Adrenal gland (tissue), 12 donors: ENCODE measurements around the gene OR5W2. TPM values are rescaled to one million over a fixed set of nuclear protein-coding genes. Genes with fewer than 3 reads are reported as not detected.
A peak's percentile ranks its signal among the peaks of the same experiment; 100 is the strongest.
"Not testable (repeated sequence)": the region's sequence is repeated elsewhere in the genome, so short reads cannot be mapped to it uniquely, and the experiment has no call there.

Source experiments
- DNase-seq, 7 donors: peaks; one replicate each; pipeline ENCODE4 v3.0.0-alpha.2; 2019 to 2020
- H3K27ac ChIP-seq, 5 donors: fragments of 200-600 bp; sonication (generic) in 4 of 5; 1 replicate in 3 of 5; 2 replicates in 2 of 5; pipeline versions ENCODE4 v1.5.1 to v1.8.0; 2016 to 2020; ENCODE audit warnings: mild to moderate bottlenecking in 1 of 5
- H3K27me3 ChIP-seq: fragments of 200-600 bp; 2 replicates; pipeline ENCODE4 v1.8.0; 2021
- H3K36me3 ChIP-seq, 2 donors: fragments of 200-600 bp; replicated peaks in 1 of 2; 1 replicate in 1 of 2; 2 replicates in 1 of 2; pipeline versions ENCODE4 v1.5.1 to v1.8.0; 2018 to 2022
- H3K4me1 ChIP-seq, 2 donors: fragments of 200-600 bp; replicated peaks in 1 of 2; 1 replicate in 1 of 2; 2 replicates in 1 of 2; pipeline versions ENCODE4 v1.5.1 to v1.8.0; 2018 to 2021
- H3K4me3 ChIP-seq, 4 donors: fragments of 200-600 bp; sonication (generic) in 3 of 4; one replicate each; pipeline ENCODE4 v1.5.1; 2016 to 2018
- H3K9me3 ChIP-seq, 3 donors: fragments of 200-600 bp; sonication (generic) in 1 of 3; replicated peaks in 1 of 3; 1 replicate in 2 of 3; 2 replicates in 1 of 3; pipeline versions ENCODE4 v1.5.1 to v1.8.0; 2016 to 2021
- WGBS, 4 donors: extraction: QIAGEN DNeasy Blood & Tissue Kit in 2 of 4; methylation state at CpG; one replicate each; pipeline versions ENCODE4 v1.1.5 to v1.1.7; 2013 to 2017; 5-methylcytosine and 5-hydroxymethylcytosine counted together
- intact Hi-C, 2 donors: fragments of 100-400 bp; cut with DNase I; formaldehyde crosslinking; loops; one replicate each; pipeline versions ENCODE4 v1.14.1 to v1.15.0; 2022 to 2023
- polyA plus RNA-seq, 3 donors: library from polyadenylated mRNA; stranded (reverse); fragments of 200-250 nt in 2 of 3; fragments of 350-450 nt in 1 of 3; fragmentation: Illumina TruSeq in 1 of 3; extraction: RNeasy Lipid Tissue Mini Kit (QIAGEN cat#74804) in 1 of 3; gene quantifications; one replicate each; pipeline ENCODE4 v1.2.3, GENCODE V29; 2013 to 2014
- small RNA-seq, 2 donors: library from RNA; depleted of rRNA; stranded (forward); fragments of <200 nt; gene quantifications; one replicate each; pipeline ENCODE3, GENCODE V24; 2016
- total RNA-seq, 9 donors: library from RNA; depleted of rRNA in 4 of 9; stranded (reverse); fragments of >200 nt in 4 of 9; fragments of 120-200 nt in 1 of 9; fragmentation: NEBNext Ultra II Directional in 1 of 9; extraction: Animal tissue kit (Norgen Biotek cat#: 25700) in 1 of 9; gene quantifications; one replicate each; pipeline versions ENCODE4 v1.1.0 to v1.2.4, GENCODE V29; 2013 to 2023
- donor health status: healthy with polysubstance abuse.
- donor health status: Bipolar disorder and iron deficiency.
- donor health status: DM: yes; HTN: yes; CAD: no.
- donor health status: DM: no; HTN: no; CAD: no.
- donor health status: DM: no; HTN: no; CAD: no.
- donor health status: DM: yes; HTN: yes; CAD: no.

OR5W2 gene
- total and polyA plus RNA-seq, 12 donors: not detected

DNA sequence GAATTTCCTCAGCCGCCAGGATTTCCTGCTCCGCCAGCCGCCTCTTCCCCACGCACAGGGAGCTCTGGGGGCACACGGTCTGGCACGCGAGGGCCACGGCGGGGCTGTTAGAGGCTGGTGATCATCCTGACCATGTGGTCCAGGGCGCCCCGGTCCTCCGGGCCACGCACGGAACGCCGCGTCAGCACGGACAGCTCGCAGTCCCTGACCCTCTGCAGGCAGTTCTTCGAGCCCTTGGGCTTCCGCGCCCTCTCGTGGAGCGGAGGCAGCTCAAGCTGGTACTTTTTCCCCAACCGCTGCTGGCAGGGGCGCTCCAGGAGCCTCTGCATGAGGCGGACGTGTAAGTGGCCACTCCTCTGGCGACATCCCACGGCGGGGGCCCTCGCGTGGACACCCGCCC, 41.2 kb downstream of the OR5W2 start:
- H3K9me3 ChIP-seq, H3K27me3 ChIP-seq, H3K36me3 ChIP-seq, H3K4me3 ChIP-seq, intact Hi-C loops, H3K27ac ChIP-seq, H3K4me1 ChIP-seq: not testable (repeated sequence)
- WGBS, 4 donors: 15 to 24% (median 20%) methylated on average over 20 to 34 of the region's 34 CpGs; no CpG with 5 or more reads in 1 of the 4 donors
- peak in 1 of 7 donors; percentile 63 for DNase-seq

DNA sequence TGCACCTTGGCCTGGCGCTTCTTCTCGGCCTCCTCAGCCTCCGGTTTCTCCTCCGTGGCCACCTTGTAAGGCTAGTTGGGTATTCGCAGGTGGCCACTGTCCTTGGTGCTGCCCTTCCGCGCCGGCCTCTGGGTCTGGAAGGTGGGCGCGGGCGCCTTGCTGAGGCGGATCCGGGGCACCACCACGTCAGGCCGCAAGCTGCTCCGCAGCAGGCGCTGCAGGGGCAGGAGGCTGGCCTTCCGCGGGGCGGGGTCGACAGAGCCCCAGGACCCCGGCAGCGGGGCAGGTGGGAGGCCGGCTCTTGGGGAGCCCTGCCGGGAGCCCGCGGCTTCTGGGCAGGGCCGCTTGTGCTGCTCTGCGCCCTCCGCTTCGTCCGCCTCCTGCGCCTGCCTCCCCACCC, 41.7 kb downstream of the OR5W2 start:
- H3K27me3 ChIP-seq, H3K4me3 ChIP-seq, H3K36me3 ChIP-seq, intact Hi-C loops, H3K27ac ChIP-seq, DNase-seq, H3K9me3 ChIP-seq, H3K4me1 ChIP-seq: not testable (repeated sequence)
- WGBS, 4 donors: 9 to 52% (median 15%) methylated on average over 13 to 33 of the region's 33 CpGs

DNA sequence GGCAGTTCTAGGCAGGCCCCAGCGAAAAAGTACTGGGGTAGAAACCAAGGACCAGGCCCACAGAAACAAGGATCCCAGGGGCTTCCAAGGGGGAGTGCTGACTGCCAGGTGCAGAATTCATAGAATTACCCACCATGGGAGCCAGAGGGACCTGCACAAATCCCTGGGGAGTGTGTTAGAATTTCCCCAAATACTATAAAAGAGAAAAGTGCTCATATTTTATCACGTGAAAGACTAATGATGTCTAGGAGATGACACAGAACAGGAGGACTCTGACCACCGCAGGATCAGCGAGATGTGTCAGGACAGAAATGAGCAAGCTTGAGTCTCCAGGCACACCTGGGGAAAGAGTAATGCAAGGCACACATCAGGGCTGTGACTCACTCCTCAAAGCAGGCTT, 47.0 kb downstream of the OR5W2 start:
- H3K4me1 ChIP-seq, H3K9me3 ChIP-seq, H3K4me3 ChIP-seq, H3K36me3 ChIP-seq, intact Hi-C loops, DNase-seq, H3K27ac ChIP-seq, H3K27me3 ChIP-seq: not testable (repeated sequence)
- WGBS, 4 donors: 70 to 85% (median 77%) methylated on average over 4 of the region's 4 CpGs

Small RNA genes within 50 kb of the gene (small RNA-seq; reads per million reads assigned to genes)
- 0 reads per million in 2 donors for gene AC036111.3

Other genes with a start within 250 kb of the OR5W2 start
- gene OR5D13, start 141.1 kb downstream of the OR5W2 start, total RNA-seq: not detected
- gene OR5D13, start 141.1 kb downstream of the OR5W2 start, polyA plus RNA-seq: not detected
- gene OR5D14, start 119.0 kb downstream of the OR5W2 start, total RNA-seq: not detected
- gene OR5D14, start 119.0 kb downstream of the OR5W2 start, polyA plus RNA-seq: not detected
- gene OR5L1, start 103.2 kb downstream of the OR5W2 start, total RNA-seq: not detected
- gene OR5L1, start 103.2 kb downstream of the OR5W2 start, polyA plus RNA-seq: not detected
- not detected for gene OR5D18, start 95.0 kb downstream of the OR5W2 start, total RNA-seq
- not detected for gene OR5D18, start 95.0 kb downstream of the OR5W2 start, polyA plus RNA-seq
- not detected for gene OR5L2, start 87.4 kb downstream of the OR5W2 start, total RNA-seq
- not detected for gene OR5L2, start 87.4 kb downstream of the OR5W2 start, polyA plus RNA-seq
- not detected for gene OR5D16, start 75.8 kb downstream of the OR5W2 start, total RNA-seq
- not detected for gene OR5D16, start 75.8 kb downstream of the OR5W2 start, polyA plus RNA-seq
- not detected for gene TRIM51, start 31.3 kb downstream of the OR5W2 start, total RNA-seq
- gene TRIM51, start 31.3 kb downstream of the OR5W2 start, polyA plus RNA-seq: not detected
- gene OR5I1, start 21.8 kb upstream of the OR5W2 start, total RNA-seq: not detected
- not detected for gene OR5I1, start 21.8 kb upstream of the OR5W2 start, polyA plus RNA-seq
- not detected for gene OR10AG1, start 55.4 kb upstream of the OR5W2 start, total RNA-seq
- not detected for gene OR10AG1, start 55.4 kb upstream of the OR5W2 start, polyA plus RNA-seq
- gene OR5F1, start 80.0 kb upstream of the OR5W2 start, total RNA-seq: not detected
- not detected for gene OR5F1, start 80.0 kb upstream of the OR5W2 start, polyA plus RNA-seq
- not detected for gene OR5AS1, start 113.1 kb upstream of the OR5W2 start, total RNA-seq
- gene OR5AS1, start 113.1 kb upstream of the OR5W2 start, polyA plus RNA-seq: not detected
- not detected for gene OR8I2, start 178.7 kb upstream of the OR5W2 start, total RNA-seq
- gene OR8I2, start 178.7 kb upstream of the OR5W2 start, polyA plus RNA-seq: not detected
- not detected for gene OR8H2, start 189.1 kb upstream of the OR5W2 start, total RNA-seq
- not detected for gene OR8H2, start 189.1 kb upstream of the OR5W2 start, polyA plus RNA-seq
- not detected for gene OR8H3, start 207.8 kb upstream of the OR5W2 start, total RNA-seq
- not detected for gene OR8H3, start 207.8 kb upstream of the OR5W2 start, polyA plus RNA-seq
- gene OR8J3, start 225.6 kb upstream of the OR5W2 start, total RNA-seq: not detected
- gene OR8J3, start 225.6 kb upstream of the OR5W2 start, polyA plus RNA-seq: not detected
- gene OR8K5, start 245.7 kb upstream of the OR5W2 start, total RNA-seq: not detected
- not detected for gene OR8K5, start 245.7 kb upstream of the OR5W2 start, polyA plus RNA-seq